Endothelial cell of umbilical vein (primary cell): Measurements from ENCODE around the gene KLHDC1. TPM values are rescaled to one million over a fixed set of nuclear protein-coding genes. Genes with fewer than 3 reads are reported as not detected.

ENCODE experiments used
- BruUV-seq: library from RNA; stranded (reverse); fragments of 400-500 nt; replicated peaks from 2 replicates; lab custom pipeline; 2021; lab: Mats Ljungman, UMichigan
- CTCF ChIA-PET: fragments of 300-600, 350-600 bp; sonication (Branson Sonifier 250); formaldehyde crosslinking; loops from one replicate; lab custom pipeline; 2021; ENCODE audit warnings: antibody characterized with exemption, inconsistent platforms; lab: Charles Lee
- POLR2A ChIA-PET: fragments of 300-600, 350-600 bp; sonication (Branson Sonifier 250); formaldehyde crosslinking; loops from one replicate; lab custom pipeline; 2021; ENCODE audit warnings: antibody characterized with exemption, inconsistent platforms; lab: Charles Lee
- DNase-seq: peaks from one replicate; pipeline ENCODE4 v3.0.0-alpha.2; 2011; ENCODE audit warnings: low read depth, low spot score
- FAIRE-seq: peaks from 2 replicates; lab custom pipeline; 2011; peaks lifted over from hg19 to GRCh38; lab: Jason Lieb, UNC
- H2AFZ ChIP-seq: 2 replicates; pipeline ENCODE4 v1.6.0; 2012; ENCODE audit warnings: low read depth, low read length, control low read depth, inconsistent platforms
- H3K27ac ChIP-seq: 2 replicates; pipeline ENCODE4 v1.5.1; 2011; ENCODE audit warnings: low read depth, mild to moderate bottlenecking, control low read depth, low read length, moderate library complexity; ENCODE audit not compliant: insufficient read depth
- H3K27me3 ChIP-seq, 2 experiments: 2 replicates each; pipeline versions ENCODE4 v1.6.0 to v1.6.1; 2011; ENCODE audit warnings: low read length in 2 of 2, mixed read lengths in 1 of 2; ENCODE audit not compliant: control insufficient read depth in 2 of 2, insufficient read depth in 2 of 2
- H3K36me3 ChIP-seq, 2 experiments: 2 replicates in 1 of 2; 3 replicates in 1 of 2; pipeline ENCODE4 v1.5.1; 2011; ENCODE audit warnings: low read length in 2 of 2, mild to moderate bottlenecking in 1 of 2, moderate library complexity in 1 of 2; ENCODE audit not compliant: control insufficient read depth in 2 of 2, insufficient read depth in 2 of 2; ENCODE audit errors: extremely low read depth in 1 of 2
- H3K4me1 ChIP-seq: 3 replicates; pipeline ENCODE4 v1.5.1; 2011; ENCODE audit warnings: mild to moderate bottlenecking, low read length; ENCODE audit not compliant: control insufficient read depth, insufficient read depth; ENCODE audit errors: extremely low read depth
- H3K4me2 ChIP-seq: 2 replicates; pipeline ENCODE4 v1.6.1; 2011; ENCODE audit warnings: low read length, control low read depth, mixed read lengths; ENCODE audit not compliant: insufficient read depth
- H3K4me3 ChIP-seq, 3 experiments: fragments of 200-600 bp in 1 of 3; sonication (generic), shearing (Covaris generic) in 1 of 3; replicated peaks in 1 of 3; 2 replicates each; pipeline ENCODE4 v1.5.1; 2011 to 2016; ENCODE audit warnings: control low read depth in 3 of 3, low read length in 3 of 3, mild to moderate bottlenecking in 2 of 3, inconsistent platforms in 1 of 3, low read depth in 1 of 3, moderate library complexity in 1 of 3; ENCODE audit not compliant: insufficient read depth in 1 of 3
- H3K79me2 ChIP-seq: 2 replicates; pipeline ENCODE4 v1.6.0; 2012; ENCODE audit warnings: low read length, inconsistent platforms; ENCODE audit not compliant: control insufficient read depth, insufficient read depth
- H3K9ac ChIP-seq: replicated peaks from 2 replicates; pipeline ENCODE3; 2011; ENCODE audit warnings: low read length, control low read depth; ENCODE audit not compliant: insufficient read depth; ENCODE audit errors: extremely low read depth
- H3K9me1 ChIP-seq: replicated peaks from 3 replicates; pipeline ENCODE4 v1.6.0; 2011; ENCODE audit warnings: mild to moderate bottlenecking, low read length; ENCODE audit not compliant: control insufficient read depth, insufficient read depth; ENCODE audit errors: extremely low read depth
- H3K9me3 ChIP-seq: replicated peaks from 2 replicates; pipeline ENCODE4 v1.5.1; 2012; ENCODE audit warnings: low read length, inconsistent platforms; ENCODE audit not compliant: control insufficient read depth, insufficient read depth
- H4K20me1 ChIP-seq: replicated peaks from 2 replicates; pipeline ENCODE3; 2011; ENCODE audit warnings: mild to moderate bottlenecking, low read length; ENCODE audit not compliant: control insufficient read depth, insufficient read depth; ENCODE audit errors: extremely low read depth
- CTCF ChIP-seq, 2 donors: IDR thresholded peaks; 1 replicate in 1 of 2; 2 replicates in 1 of 2; pipeline ENCODE4 v1.5.1; 2011; ENCODE audit warnings: low read length in 2 of 2, mild to moderate bottlenecking in 2 of 2, moderate library complexity in 2 of 2, control low read depth in 1 of 2, inconsistent platforms in 1 of 2, low read depth in 1 of 2; ENCODE audit not compliant: insufficient read depth in 1 of 2; ENCODE audit errors: extremely low read depth in 1 of 2
- EZH2 ChIP-seq: IDR thresholded peaks from 2 replicates; pipeline ENCODE4 v1.6.1; 2012; ENCODE audit warnings: borderline replicate concordance, low read depth, mild to moderate bottlenecking, moderate library complexity, low read length, inconsistent platforms; ENCODE audit not compliant: severe bottlenecking
- FOS ChIP-seq: IDR thresholded peaks from 2 replicates; pipeline ENCODE4 v1.6.1; 2011; ENCODE audit warnings: mild to moderate bottlenecking, low read length, moderate library complexity, borderline replicate concordance; ENCODE audit not compliant: insufficient read depth
- GATA2 ChIP-seq: IDR thresholded peaks from 2 replicates; pipeline ENCODE4 v1.7.0; 2011; ENCODE audit warnings: low read depth, mild to moderate bottlenecking, moderate library complexity, mixed read lengths, low read length; ENCODE audit not compliant: insufficient read length, insufficient read depth
- JUN ChIP-seq: IDR thresholded peaks from 2 replicates; pipeline ENCODE4 v1.6.1; 2011; ENCODE audit warnings: borderline replicate concordance, low read depth; ENCODE audit not compliant: insufficient read length, insufficient read depth
- MYC ChIP-seq: IDR thresholded peaks from one replicate; pipeline ENCODE4 v1.6.1; 2011; ENCODE audit warnings: mild to moderate bottlenecking, low read depth, low read length
- POLR2A ChIP-seq: IDR thresholded peaks from 2 replicates; pipeline ENCODE4 v1.6.1; 2012; ENCODE audit warnings: low read depth, mild to moderate bottlenecking, control low read depth, low read length
- POLR2AphosphoS5 ChIP-seq: IDR thresholded peaks from 2 replicates; pipeline ENCODE4 v1.6.1; 2012; ENCODE audit warnings: low read depth, mild to moderate bottlenecking, control low read depth, low read length, moderate library complexity; ENCODE audit not compliant: insufficient read depth
- dilution Hi-C: fragments of 300-500 bp; cut with MboI; formaldehyde crosslinking; loops from one replicate; pipeline ENCODE4 v1.15.0; 2019; ENCODE audit warnings: low sequenced_read_pairs; ENCODE audit not compliant: extremely low pct_ligation_motif_present
- intact Hi-C: fragments of 100-400 bp; cut with micrococcal nuclease; formaldehyde crosslinking; loops from one replicate; pipeline ENCODE4 v1.10.0; 2022
- polyA plus RNA-seq, 4 experiments: library from polyadenylated mRNA; depleted of rRNA in 3 of 4; stranded (reverse) in 3 of 4; unstranded in 1 of 4; fragments of >200 nt; gene quantifications; 2 replicates each; pipeline versions ENCODE4 v1.2.1 to v1.2.3, GENCODE V29; 2011 to 2012; ENCODE audit warnings: missing spikeins in 1 of 4
- total RNA-seq: library from RNA; stranded (reverse); gene quantifications from 2 replicates; pipeline ENCODE4 v1.2.3, GENCODE V29; 2021
- TF ChIP-seq, protein P1 (sequence below): IDR thresholded peaks from 2 replicates; pipeline ENCODE4 v1.6.1; 2011; ENCODE audit not compliant: insufficient read depth, insufficient read length

Gene KLHDC1
- total and polyA plus RNA-seq, 2 donors (not counting 3 experiments of a cell fraction or from before 2014, with no cell fraction given), result 0.77 to 1.2 TPM

- dilution Hi-C loops (no loop called here), intact Hi-C loops (no loop called here)
- POLR2A ChIA-PET, result no interaction called here
- no TSS peak for BruUV-seq
- DNase-seq (no peak), FAIRE-seq (no peak)
- H3K27ac ChIP-seq, result no peak overlapping the region
- TF ChIP-seq JUN, result no peak
- TF ChIP-seq POLR2A, result no peak
- TF ChIP-seq MYC, result no peak
- no peak for TF ChIP-seq EZH2
- no peak for TF ChIP-seq CTCF (IDR thresholded peaks at IDR 0.05; ENCODE audit: extremely low read depth in 1 of 2, insufficient read depth in 1 of 2, low read depth in 1 of 2, low read length in 2 of 2)
- TF ChIP-seq GATA2, result no peak
- no peak for TF ChIP-seq POLR2AphosphoS5
- TF ChIP-seq FOS, result no peak
- TF ChIP-seq, protein P1, sequence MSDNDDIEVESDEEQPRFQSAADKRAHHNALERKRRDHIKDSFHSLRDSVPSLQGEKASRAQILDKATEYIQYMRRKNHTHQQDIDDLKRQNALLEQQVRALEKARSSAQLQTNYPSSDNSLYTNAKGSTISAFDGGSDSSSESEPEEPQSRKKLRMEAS, result no peak
- H3K9me3 ChIP-seq, result no peaks in the 10 kb centered on the region
- H3K9ac ChIP-seq, result no peak overlapping the region
- H4K20me1 ChIP-seq, result no peaks in the 10 kb centered on the region
- no peaks in the 10 kb centered on the region for H3K27me3 ChIP-seq
- no peaks in the 10 kb centered on the region for H3K9me1 ChIP-seq
- H3K4me2 ChIP-seq, result no peak overlapping the region
- H2AFZ ChIP-seq, result no peak overlapping the region
- no peak overlapping the region for H3K4me3 ChIP-seq
- no peaks in the 10 kb centered on the region for H3K79me2 ChIP-seq
- H3K4me1 ChIP-seq, result no peaks in the 10 kb centered on the region
- CTCF ChIA-PET, result interaction anchor here (1.3 kb wide), 1 partner anchor 19 kb away, joined by 3 read pairs; no protein-coding TSS in a partner anchor
- H3K36me3 ChIP-seq, result no peaks in the 10 kb centered on the region
These were observed 39.4 kb upstream of the KLHDC1 start for GRCh38 chr14:49653508-49653907.
